Activated CD8-positive, alpha-beta memory T cell treated with anti-CD3 and anti-CD28 coated beads for 1 hour (primary cell): ENCODE data around the gene UPB1.
A peak's percentile ranks its signal among the peaks of the same experiment; 100 is the strongest.

Experiments
- DNase-seq, 2 donors: peaks; one replicate each; pipeline ENCODE4 v3.0.0-alpha.2; 2020; ENCODE audit warnings: low read depth in 1 of 2; ENCODE audit errors: extremely low read depth in 1 of 2

Gene UPB1

DNA sequence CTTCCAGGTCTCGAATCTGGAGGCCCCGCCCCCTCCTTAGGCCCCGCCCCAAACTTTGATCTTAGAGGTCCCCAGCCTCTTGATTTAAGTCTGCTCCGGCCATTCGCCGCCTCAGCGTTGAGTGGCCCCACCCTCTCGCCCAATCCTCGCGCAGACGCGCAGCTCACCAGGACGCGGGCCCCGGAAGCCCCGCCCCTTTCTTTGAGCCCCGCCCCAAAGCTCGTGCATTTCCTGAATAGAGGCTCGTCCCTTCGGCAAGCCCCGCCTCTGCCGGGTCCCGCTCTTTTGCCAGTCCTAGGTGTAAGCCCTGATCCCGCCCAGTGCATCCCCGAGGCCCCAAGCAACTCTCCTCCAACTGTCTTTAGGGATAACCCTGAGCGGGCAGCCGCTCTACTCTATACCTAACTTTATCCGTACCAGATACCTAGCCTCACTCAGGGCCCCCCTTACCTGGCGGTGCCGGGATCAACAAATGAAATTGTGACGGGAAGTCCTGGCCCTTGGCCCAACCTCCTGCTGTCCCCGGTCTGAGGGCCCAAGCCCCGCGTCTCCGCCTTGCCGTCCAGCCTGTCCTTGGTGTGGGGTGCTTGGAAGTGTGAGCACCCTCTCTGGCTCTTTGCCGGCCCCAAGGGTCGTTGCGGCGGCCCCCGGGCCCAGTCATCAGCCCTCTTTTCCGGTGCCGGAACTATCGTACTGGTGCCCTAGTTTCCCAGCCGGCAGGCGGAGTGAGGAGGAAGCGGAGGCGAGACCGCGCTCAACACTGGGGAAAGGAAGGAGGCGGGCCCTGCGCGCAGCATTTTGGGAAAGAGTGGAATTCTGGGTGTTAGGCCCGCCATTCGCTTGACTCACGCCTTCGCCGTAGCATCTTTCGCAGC, 60.3 kb downstream of the UPB1 start, which contains the start of gene SNRPD3:
Gene SNRPD3, plus strand, starts transcription at position 835 of the 875 bp plus-strand sequence. CDS start 1,676 bp downstream, outside the sequence.
- DNase-seq = peak; percentile 97 to 99

DNA sequence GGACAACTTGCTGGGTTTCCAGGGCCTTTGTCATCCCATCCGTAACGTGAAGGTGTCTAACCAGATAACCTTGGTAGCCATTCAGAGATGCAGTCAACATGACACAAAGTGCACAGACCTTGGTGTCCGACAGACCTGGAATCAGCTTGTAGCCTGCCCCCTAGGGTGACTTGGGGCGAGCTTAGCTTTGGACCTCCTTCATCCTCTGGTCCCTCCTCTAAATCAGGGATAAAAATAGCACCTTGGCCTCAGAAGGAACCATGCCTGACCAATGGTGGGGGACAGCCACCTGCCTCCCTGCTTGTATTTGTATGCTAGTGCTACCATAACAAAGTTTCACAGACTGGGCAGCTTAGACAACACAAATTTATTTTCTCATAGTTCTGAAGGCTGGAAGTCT, 64.3 kb downstream of the UPB1 start:
- no peak for DNase-seq

DNA sequence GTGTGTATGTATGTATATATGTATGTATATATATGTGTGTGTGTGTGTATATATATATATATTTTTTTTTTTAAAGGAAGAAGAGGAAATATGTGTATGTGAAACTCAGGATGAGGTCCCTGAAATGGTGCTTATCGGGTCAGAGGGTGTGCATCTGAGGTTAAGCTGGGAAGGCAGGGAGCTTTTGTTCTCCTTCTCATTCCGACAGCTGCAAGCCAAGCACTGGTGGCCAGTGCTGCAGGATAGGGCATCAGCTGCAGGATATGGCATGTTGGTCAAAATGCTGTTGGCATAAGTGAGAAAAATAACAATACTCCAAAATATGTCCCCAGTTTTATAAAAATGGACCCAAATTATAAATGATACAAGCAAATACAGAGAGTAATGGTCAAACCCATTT, 68.1 kb downstream of the UPB1 start:
- no peak for DNase-seq

DNA sequence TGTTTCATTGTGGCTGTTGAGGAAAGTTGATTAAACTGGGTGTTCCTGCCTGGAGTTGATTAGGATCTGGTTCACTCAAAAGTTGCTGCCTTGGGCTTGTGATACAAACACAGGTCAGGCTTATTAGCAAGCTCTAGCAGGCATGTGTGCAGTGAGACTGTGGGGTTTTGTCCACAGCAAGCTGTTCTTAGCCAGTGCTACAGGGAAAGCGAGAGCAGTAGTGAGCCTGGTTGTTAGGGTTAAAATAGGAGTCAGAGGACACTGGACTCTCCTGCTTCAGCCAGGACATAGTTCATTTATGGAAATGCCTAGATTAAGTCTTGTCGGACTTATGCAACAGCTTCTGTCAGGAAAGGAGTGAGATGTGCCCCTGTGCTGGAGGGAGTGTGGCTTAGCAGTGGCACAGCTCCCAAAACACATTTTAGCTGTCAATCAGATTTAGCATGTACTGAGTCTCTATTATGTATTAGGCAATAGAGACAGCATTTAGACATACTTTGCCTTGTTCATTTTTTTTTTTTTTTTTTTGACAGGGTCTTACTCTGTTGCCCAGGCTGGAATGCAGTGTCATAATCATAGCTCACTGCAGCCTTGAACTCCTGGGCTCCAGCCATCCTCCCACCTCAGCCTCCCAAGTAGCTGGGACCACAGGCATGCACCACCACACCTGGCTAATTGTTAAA, 69.4 kb downstream of the UPB1 start:
- DNase-seq = no peak

DNA sequence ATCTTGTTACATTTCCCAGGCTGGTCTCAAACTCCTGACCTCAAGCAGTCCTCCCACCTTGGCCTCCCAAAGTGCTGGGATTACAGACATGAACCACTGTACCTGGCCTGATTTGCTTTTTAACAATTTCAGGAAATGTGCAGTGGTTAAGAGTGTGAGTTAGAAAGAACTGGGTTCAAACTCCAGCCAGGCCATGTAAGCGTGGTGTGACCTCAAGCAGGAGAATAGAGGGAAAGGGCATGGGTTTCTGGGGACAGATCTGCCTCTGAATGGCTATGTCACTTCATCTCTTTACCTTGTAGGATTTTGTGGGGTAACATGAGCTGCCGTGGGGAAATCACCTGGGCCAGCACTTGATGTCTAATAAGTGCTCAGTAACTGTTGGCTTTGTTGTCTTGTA, 69.9 kb downstream of the UPB1 start:
- no peak for DNase-seq

DNA sequence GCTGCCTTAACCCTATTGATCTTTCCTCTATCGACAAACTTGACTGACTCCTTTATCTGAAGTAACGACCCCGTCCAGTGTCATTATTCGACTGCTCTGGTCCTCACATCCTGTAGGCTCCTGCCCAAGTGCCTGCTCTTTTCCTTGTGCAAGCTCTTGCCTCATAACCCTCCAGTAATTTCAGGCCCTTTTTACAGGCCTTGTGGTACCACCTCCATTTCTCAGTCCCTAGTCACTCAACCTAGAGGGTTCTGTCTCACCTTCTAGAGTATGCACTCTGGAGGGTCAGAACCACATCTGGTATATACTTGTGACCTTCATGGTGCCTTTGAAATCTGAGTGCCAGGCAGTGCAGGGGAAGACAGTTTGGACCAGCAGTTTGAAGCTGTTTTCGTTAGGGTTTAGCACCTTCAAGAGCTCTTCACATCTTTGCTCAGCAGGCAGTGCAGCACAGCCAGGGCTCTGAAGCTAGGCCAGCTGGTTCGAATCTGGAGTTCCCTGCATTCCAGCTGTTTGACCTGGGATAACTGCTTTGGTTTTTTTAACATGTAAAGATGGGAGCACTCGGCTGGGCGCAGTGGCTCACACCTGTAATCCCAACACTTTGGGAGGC, 71.9 kb downstream of the UPB1 start:
- no peak for DNase-seq

DNA sequence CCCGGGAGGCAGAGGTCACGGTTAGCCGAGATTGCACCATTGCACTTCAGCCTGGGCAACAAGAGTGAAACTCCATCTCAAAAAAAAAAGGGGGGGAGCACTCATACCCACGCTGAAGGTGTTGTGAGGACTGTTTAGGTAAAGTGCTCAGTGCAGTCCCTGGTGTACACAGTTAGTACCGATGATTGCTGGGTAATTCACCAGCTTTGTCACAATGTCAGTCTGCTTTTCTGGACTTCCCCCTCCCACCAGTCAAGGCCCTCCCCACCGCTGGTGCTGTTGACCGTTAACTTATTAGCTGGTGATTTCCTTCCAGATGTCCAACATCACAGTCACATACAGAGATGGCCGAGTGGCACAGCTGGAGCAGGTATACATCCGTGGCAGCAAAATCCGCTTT, 72.5 kb downstream of the UPB1 start:
- DNase-seq = no peak

DNA sequence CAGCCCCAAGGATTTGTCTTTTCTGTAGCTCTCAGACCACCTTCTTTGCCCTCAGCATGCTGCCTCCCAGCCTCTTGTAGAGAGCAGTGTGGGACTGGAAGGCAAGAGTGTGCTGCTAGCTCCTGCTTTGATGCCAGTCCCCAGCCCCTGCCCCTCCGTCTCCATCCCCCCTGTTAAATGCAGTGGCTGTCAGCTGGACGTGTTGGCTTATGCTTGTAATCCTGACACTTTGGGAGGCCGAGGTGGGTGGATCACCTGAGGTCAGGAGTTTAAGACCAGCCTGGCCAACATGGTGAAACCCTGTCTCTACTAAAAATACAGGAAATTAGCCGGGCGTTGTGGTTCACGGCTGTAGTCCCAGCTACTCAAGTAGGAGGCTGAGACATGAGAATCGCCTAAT, 76.1 kb downstream of the UPB1 start:
- no peak for DNase-seq

DNA sequence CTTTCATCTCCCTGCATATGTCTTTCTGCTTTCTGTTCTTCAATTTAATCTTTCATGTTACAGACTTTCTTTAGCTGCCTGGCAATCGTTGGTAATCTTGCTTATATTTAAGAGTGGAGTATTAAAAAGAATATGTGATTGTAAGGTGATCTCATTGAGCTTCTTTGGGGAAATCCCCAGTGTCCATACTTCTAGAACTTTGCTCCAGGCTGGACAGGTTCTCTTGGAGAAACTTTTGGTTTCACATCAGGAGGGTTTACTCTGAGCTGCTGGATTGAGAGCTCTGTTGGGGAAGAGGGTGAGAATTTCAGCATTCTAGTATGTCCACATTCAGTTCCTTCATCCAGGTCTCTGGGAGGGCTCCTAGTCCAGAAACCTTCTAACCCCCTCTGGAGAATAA, 81.6 kb downstream of the UPB1 start:
- DNase-seq = no peak
